Measurements from ENCODE around the gene PLCG2.
"Not testable (repeated sequence)": the region's sequence is repeated elsewhere in the genome, so short reads cannot be mapped to it uniquely, and the experiment has no call there.

PLCG2 gene

GRCh38 chr16:81928975-81929374 is 149.9 kb downstream of the PLCG2 start:
- DNase-seq (ENCODE audit: low read depth): no peak
- no peak overlapping the region for H3K4me3 ChIP-seq (ENCODE audit: low read depth, low read length)
- TF ChIP-seq CTCF (IDR thresholded peaks at IDR 0.05; ENCODE audit: insufficient read depth, low read depth, low read length, missing control alignments): no peak

- no peak for DNase-seq (ENCODE audit: low read depth)
- TF ChIP-seq CTCF (IDR thresholded peaks at IDR 0.05; ENCODE audit: insufficient read depth, low read depth, low read length, missing control alignments): no peak
- H3K4me3 ChIP-seq (ENCODE audit: low read depth, low read length): no peak overlapping the region
These were observed 150.8 kb downstream of the PLCG2 start for GRCh38 chr16:81929841-81930240.

- TF ChIP-seq CTCF (IDR thresholded peaks at IDR 0.05; ENCODE audit: insufficient read depth, low read depth, low read length, missing control alignments): no peak
- no peak overlapping the region for H3K4me3 ChIP-seq (ENCODE audit: low read depth, low read length)
- DNase-seq (ENCODE audit: low read depth): no peak
These were observed 152.8 kb downstream of the PLCG2 start for GRCh38 chr16:81931927-81932326.

GRCh38 chr16:81932668-81933067 is 153.6 kb downstream of the PLCG2 start:
- no peak for TF ChIP-seq CTCF (IDR thresholded peaks at IDR 0.05; ENCODE audit: insufficient read depth, low read depth, low read length, missing control alignments)
- DNase-seq (ENCODE audit: low read depth): no peak
- no peak overlapping the region for H3K4me3 ChIP-seq (ENCODE audit: low read depth, low read length)

GRCh38 chr16:81933361-81933760 is 154.3 kb downstream of the PLCG2 start:
- H3K4me3 ChIP-seq (ENCODE audit: low read depth, low read length): no peak overlapping the region
- DNase-seq (ENCODE audit: low read depth): no peak
- no peak for TF ChIP-seq CTCF (IDR thresholded peaks at IDR 0.05; ENCODE audit: insufficient read depth, low read depth, low read length, missing control alignments)

GRCh38 chr16:81934711-81935110 is 155.6 kb downstream of the PLCG2 start:
- not testable (repeated sequence) for DNase-seq (ENCODE audit: low read depth); H3K4me3 ChIP-seq (ENCODE audit: low read depth, low read length)

GRCh38 chr16:81936209-81937000 is 157.3 kb downstream of the PLCG2 start:
- no peak for DNase-seq (ENCODE audit: low read depth)
- no peak for TF ChIP-seq CTCF (IDR thresholded peaks at IDR 0.05; ENCODE audit: insufficient read depth, low read depth, low read length, missing control alignments)
- H3K4me3 ChIP-seq (ENCODE audit: low read depth, low read length): no peak overlapping the region
